Measurements from ENCODE around the gene PIF1.

DNA sequence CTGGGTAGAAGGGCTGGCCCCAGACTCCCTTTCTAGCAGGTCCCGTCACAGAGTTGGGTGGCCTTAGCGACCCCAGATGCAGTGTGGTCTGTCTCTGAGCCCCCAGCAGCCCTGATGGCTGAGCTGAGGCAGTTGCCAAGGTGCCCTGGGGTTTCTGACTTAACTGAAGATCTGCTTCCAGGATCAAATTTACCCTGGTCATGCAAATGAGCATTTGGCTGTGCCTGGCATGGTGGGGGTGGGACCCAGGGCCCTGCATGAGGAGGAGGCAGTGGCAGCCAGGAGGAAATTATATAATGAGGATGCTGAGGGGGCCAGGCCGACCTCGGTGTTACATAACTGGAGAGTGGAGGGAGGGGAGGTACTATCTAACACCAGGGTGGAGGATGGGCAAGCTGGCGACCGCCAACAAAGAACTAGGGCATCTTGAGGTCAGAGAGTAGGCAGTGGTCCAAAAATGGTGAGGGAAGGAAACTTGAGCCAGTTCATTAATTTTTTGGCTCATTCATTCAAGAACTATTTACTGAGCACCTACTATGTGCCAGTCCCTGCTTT, 32.7 kb upstream of the PIF1 start:
- no peak for TF ChIP-seq POLR2AphosphoS5 (IDR thresholded peaks at IDR 0.05; ENCODE audit: insufficient read depth in 1 of 2, low read depth in 1 of 2)
- TF ChIP-seq, protein P1, sequence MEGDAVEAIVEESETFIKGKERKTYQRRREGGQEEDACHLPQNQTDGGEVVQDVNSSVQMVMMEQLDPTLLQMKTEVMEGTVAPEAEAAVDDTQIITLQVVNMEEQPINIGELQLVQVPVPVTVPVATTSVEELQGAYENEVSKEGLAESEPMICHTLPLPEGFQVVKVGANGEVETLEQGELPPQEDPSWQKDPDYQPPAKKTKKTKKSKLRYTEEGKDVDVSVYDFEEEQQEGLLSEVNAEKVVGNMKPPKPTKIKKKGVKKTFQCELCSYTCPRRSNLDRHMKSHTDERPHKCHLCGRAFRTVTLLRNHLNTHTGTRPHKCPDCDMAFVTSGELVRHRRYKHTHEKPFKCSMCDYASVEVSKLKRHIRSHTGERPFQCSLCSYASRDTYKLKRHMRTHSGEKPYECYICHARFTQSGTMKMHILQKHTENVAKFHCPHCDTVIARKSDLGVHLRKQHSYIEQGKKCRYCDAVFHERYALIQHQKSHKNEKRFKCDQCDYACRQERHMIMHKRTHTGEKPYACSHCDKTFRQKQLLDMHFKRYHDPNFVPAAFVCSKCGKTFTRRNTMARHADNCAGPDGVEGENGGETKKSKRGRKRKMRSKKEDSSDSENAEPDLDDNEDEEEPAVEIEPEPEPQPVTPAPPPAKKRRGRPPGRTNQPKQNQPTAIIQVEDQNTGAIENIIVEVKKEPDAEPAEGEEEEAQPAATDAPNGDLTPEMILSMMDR (IDR thresholded peaks at IDR 0.05): no peak

All from vagina (tissue), 2 donors.